ENCODE measurements around the gene KLF4. TPM values are rescaled to one million over a fixed set of nuclear protein-coding genes. Genes with fewer than 3 reads are reported as not detected.

The KLF4 gene
- total RNA-seq, 1 donor from 2014 or later, result 4.4 TPM

- Histone ChIP-seq H3K27me3 (ENCODE audit: insufficient read depth, low read length) (peaks cover 3% of the 10 kb centered on the region), H3K79me2 (ENCODE audit: insufficient read depth, low read length) (no peaks in the 10 kb centered on the region), H3K4me3 (ENCODE audit: insufficient read depth, low read depth, low read length) (no peak overlapping the region), H4K20me1 (ENCODE audit: insufficient read depth, low read length) (no peaks in the 10 kb centered on the region), H2AFZ (ENCODE audit: low read depth, low read length) (no peak overlapping the region), H3K4me2 (ENCODE audit: low read length) (no peak overlapping the region), H3K27ac (ENCODE audit: low read depth, low read length) (no peak overlapping the region), H3K9ac (ENCODE audit: low read length) (no peak overlapping the region), H3K36me3 (ENCODE audit: insufficient read depth, low read length) (no peaks in the 10 kb centered on the region), H3K9me3 (ENCODE audit: insufficient read depth, low read depth, low read length) (no peaks in the 10 kb centered on the region), H3K4me1 (ENCODE audit: insufficient read depth, low read length) (no peaks in the 10 kb centered on the region)
- Mint-ChIP-seq H3K4me3 (ENCODE audit: unreplicated experiment) (no peak overlapping the region), H3K27ac (ENCODE audit: unreplicated experiment) (no peak overlapping the region), H3K9me3 (ENCODE audit: unreplicated experiment) (no peaks in the 10 kb centered on the region), H3K4me1 (ENCODE audit: low read depth, unreplicated experiment) (no peaks in the 10 kb centered on the region), H3K27me3 (ENCODE audit: low read depth, unreplicated experiment) (peaks cover 11% of the 10 kb centered on the region), H3K36me3 (ENCODE audit: low read depth, unreplicated experiment) (no peaks in the 10 kb centered on the region)
- DNase-seq (ENCODE audit: low read depth) (no peak), FAIRE-seq (no peak)
- TF ChIP-seq EZH2 (IDR thresholded peaks at IDR 0.05; ENCODE audit: insufficient read depth, low read length), result no peak
- TF ChIP-seq, protein P1, sequence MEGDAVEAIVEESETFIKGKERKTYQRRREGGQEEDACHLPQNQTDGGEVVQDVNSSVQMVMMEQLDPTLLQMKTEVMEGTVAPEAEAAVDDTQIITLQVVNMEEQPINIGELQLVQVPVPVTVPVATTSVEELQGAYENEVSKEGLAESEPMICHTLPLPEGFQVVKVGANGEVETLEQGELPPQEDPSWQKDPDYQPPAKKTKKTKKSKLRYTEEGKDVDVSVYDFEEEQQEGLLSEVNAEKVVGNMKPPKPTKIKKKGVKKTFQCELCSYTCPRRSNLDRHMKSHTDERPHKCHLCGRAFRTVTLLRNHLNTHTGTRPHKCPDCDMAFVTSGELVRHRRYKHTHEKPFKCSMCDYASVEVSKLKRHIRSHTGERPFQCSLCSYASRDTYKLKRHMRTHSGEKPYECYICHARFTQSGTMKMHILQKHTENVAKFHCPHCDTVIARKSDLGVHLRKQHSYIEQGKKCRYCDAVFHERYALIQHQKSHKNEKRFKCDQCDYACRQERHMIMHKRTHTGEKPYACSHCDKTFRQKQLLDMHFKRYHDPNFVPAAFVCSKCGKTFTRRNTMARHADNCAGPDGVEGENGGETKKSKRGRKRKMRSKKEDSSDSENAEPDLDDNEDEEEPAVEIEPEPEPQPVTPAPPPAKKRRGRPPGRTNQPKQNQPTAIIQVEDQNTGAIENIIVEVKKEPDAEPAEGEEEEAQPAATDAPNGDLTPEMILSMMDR (IDR thresholded peaks at IDR 0.05; ENCODE audit: insufficient read depth, low read depth, low read length), result no peak
Observed at GRCh38 chr9:107481035-107481434, 8.5 kb downstream of the KLF4 start.

DNA sequence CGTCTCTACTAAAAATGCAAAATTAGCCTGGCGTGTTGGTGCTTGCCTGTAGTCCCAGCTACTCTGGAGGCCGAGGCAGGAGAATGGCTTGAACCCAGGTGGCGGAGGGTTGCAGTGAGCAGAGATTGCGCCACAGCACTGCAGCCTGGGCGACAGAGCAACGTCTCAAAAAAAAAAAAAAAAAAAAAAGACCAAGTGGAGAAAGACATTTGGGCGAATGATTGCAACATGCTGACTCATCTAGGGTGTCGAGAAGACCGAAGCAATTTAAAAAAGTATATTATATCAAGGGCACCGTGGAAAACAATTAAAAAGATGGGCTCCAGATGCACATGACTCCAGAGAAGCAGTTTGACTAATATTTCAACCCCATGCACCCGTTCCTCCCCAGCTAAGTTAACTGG is 9.2 kb downstream of the KLF4 start:
- Histone ChIP-seq H3K79me2 (ENCODE audit: insufficient read depth, low read length) (no peaks in the 10 kb centered on the region), H3K27me3 (ENCODE audit: insufficient read depth, low read length) (peaks cover 3% of the 10 kb centered on the region), H3K9me3 (ENCODE audit: insufficient read depth, low read depth, low read length) (no peaks in the 10 kb centered on the region), H3K9ac (ENCODE audit: low read length) (no peak overlapping the region), H3K4me2 (ENCODE audit: low read length) (no peak overlapping the region), H3K36me3 (ENCODE audit: insufficient read depth, low read length) (no peaks in the 10 kb centered on the region), H3K4me1 (ENCODE audit: insufficient read depth, low read length) (no peaks in the 10 kb centered on the region), H2AFZ (ENCODE audit: low read depth, low read length) (no peak overlapping the region), H4K20me1 (ENCODE audit: insufficient read depth, low read length) (no peaks in the 10 kb centered on the region), H3K27ac (ENCODE audit: low read depth, low read length) (no peak overlapping the region), H3K4me3 (ENCODE audit: insufficient read depth, low read depth, low read length) (no peak overlapping the region)
- DNase-seq (ENCODE audit: low read depth) (peak; percentile 58), FAIRE-seq (no peak)
- Mint-ChIP-seq H3K4me3 (ENCODE audit: unreplicated experiment) (no peak overlapping the region), H3K36me3 (ENCODE audit: low read depth, unreplicated experiment) (no peaks in the 10 kb centered on the region), H3K27ac (ENCODE audit: unreplicated experiment) (no peak overlapping the region), H3K27me3 (ENCODE audit: low read depth, unreplicated experiment) (peaks cover 11% of the 10 kb centered on the region), H3K9me3 (ENCODE audit: unreplicated experiment) (no peaks in the 10 kb centered on the region), H3K4me1 (ENCODE audit: low read depth, unreplicated experiment) (no peaks in the 10 kb centered on the region)
- TF ChIP-seq, protein P1 (IDR thresholded peaks at IDR 0.05; ENCODE audit: insufficient read depth, low read depth, low read length), result no peak
- no peak for TF ChIP-seq EZH2 (IDR thresholded peaks at IDR 0.05; ENCODE audit: insufficient read depth, low read length)

DNA sequence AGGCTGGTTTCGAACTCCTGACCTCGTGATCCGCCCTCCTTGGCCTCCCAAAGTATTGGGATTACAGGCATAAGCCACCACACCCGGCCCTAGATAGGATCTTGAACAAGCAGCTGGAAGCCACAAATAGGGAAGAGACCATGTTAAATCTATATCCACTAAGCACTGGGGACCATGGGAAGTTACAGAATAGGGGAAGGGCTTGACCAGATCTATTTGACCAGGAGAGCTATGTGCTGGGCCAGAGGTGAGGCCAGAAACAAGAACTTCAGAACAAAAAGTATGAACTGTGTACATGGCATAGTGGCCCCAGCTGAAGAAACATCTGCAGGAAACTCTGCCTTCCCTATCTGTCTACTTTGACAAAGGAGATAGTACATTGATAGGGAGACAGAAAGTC is 10.8 kb downstream of the KLF4 start:
- no peaks in the 10 kb centered on the region for H3K4me1 Mint-ChIP-seq (ENCODE audit: low read depth, unreplicated experiment)
- Histone ChIP-seq H3K4me3 (ENCODE audit: insufficient read depth, low read depth, low read length) (no peak overlapping the region), H3K79me2 (ENCODE audit: insufficient read depth, low read length) (no peaks in the 10 kb centered on the region), H3K27ac (ENCODE audit: low read depth, low read length) (no peak overlapping the region), H3K9me3 (ENCODE audit: insufficient read depth, low read depth, low read length) (no peaks in the 10 kb centered on the region), H3K27me3 (ENCODE audit: insufficient read depth, low read length) (peaks cover 3% of the 10 kb centered on the region), H3K4me2 (ENCODE audit: low read length) (no peak overlapping the region), H3K9ac (ENCODE audit: low read length) (no peak overlapping the region), H3K4me1 (ENCODE audit: insufficient read depth, low read length) (no peaks in the 10 kb centered on the region), H4K20me1 (ENCODE audit: insufficient read depth, low read length) (no peaks in the 10 kb centered on the region), H2AFZ (ENCODE audit: low read depth, low read length) (no peak overlapping the region), H3K36me3 (ENCODE audit: insufficient read depth, low read length) (no peaks in the 10 kb centered on the region)
- no peaks in the 10 kb centered on the region for H3K36me3 Mint-ChIP-seq (ENCODE audit: low read depth, unreplicated experiment)
- no peak for TF ChIP-seq EZH2 (IDR thresholded peaks at IDR 0.05; ENCODE audit: insufficient read depth, low read length)
- TF ChIP-seq, protein P1 (IDR thresholded peaks at IDR 0.05; ENCODE audit: insufficient read depth, low read depth, low read length), result no peak
- H3K4me3 Mint-ChIP-seq (ENCODE audit: unreplicated experiment), result no peak overlapping the region
- peaks cover 11% of the 10 kb centered on the region for H3K27me3 Mint-ChIP-seq (ENCODE audit: low read depth, unreplicated experiment)
- FAIRE-seq (no peak), DNase-seq (ENCODE audit: low read depth) (no peak)
- no peaks in the 10 kb centered on the region for H3K9me3 Mint-ChIP-seq (ENCODE audit: unreplicated experiment)
- no peak overlapping the region for H3K27ac Mint-ChIP-seq (ENCODE audit: unreplicated experiment)

Measured in astrocyte (in vitro differentiated cells and primary cell).